Lower lobe of right lung (tissue), 2 donors: ENCODE data around the gene REG1A. TPM values are rescaled to one million over a fixed set of nuclear protein-coding genes. Genes with fewer than 3 reads are reported as not detected.

Source experiments
- ATAC-seq, 2 donors: fragments of 200-7000 bp; cut with Tn5 transposase; one replicate each; pipeline ENCODE4 v1.9.1; 2020 to 2022; ENCODE audit warnings: mild to moderate bottlenecking in 2 of 2, moderate library complexity in 2 of 2
- DNase-seq: peaks from one replicate; pipeline ENCODE4 v3.0.0-alpha.2; 2020
- H3K27ac ChIP-seq: fragments of 200-600 bp; one replicate; pipeline ENCODE4 v1.8.0; 2022
- H3K27me3 ChIP-seq: fragments of 200-600 bp; one replicate; pipeline ENCODE4 v1.8.0; 2022; ENCODE audit warnings: low read depth
- H3K36me3 ChIP-seq: fragments of 200-600 bp; one replicate; pipeline ENCODE4 v1.8.0; 2022; ENCODE audit warnings: mild to moderate bottlenecking
- H3K4me1 ChIP-seq: fragments of 200-600 bp; one replicate; pipeline ENCODE4 v1.8.0; 2022
- H3K4me3 ChIP-seq: fragments of 200-600 bp; one replicate; pipeline ENCODE4 v1.8.0; 2022; ENCODE audit warnings: mild to moderate bottlenecking
- H3K9me3 ChIP-seq: fragments of 200-600 bp; one replicate; pipeline ENCODE4 v1.8.0; 2022
- intact Hi-C: fragments of 100-400 bp; cut with DNase I; formaldehyde crosslinking; loops from one replicate; pipeline ENCODE4 v1.11.0; 2022
- total RNA-seq: library from RNA; stranded (reverse); fragmentation: NEBNext Ultra II Directional; extraction: Animal tissue kit (Norgen Biotek cat#: 25700); gene quantifications from one replicate; pipeline ENCODE4 v1.2.1, GENCODE V29; 2021
- TF ChIP-seq, protein P1 (sequence below): fragments of 200-600 bp; IDR thresholded peaks from one replicate; pipeline ENCODE4 v1.8.0; 2022; ENCODE audit warnings: antibody characterized with exemption, mild to moderate bottlenecking
- donor health status: DM: no; HTN: yes; CAD: no; lungs with severe emphysema.

The REG1A gene
- total RNA-seq, 1 donor from 2014 or later = not detected

DNA sequence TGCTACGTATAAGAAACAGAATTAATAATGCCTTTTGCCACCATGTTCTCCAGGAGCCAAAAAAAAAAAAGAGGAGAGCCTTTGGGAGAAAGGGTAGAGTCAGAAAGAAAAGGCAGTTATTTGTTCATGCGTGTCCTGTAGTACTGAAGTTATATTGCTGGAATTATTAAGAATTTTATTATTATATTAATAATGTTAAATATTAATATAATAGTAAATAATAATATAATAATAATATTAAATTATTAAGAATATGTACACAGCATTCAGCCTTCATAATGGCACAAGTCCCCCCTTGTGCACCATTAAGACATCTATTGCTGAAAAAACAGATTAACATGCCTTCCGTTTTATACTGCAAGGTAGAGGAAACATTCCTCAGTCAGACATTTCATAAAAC lies 8.1 kb downstream of the REG1A start:
- ATAC-seq (no peak), DNase-seq (no peak)
- TF ChIP-seq, protein P1, sequence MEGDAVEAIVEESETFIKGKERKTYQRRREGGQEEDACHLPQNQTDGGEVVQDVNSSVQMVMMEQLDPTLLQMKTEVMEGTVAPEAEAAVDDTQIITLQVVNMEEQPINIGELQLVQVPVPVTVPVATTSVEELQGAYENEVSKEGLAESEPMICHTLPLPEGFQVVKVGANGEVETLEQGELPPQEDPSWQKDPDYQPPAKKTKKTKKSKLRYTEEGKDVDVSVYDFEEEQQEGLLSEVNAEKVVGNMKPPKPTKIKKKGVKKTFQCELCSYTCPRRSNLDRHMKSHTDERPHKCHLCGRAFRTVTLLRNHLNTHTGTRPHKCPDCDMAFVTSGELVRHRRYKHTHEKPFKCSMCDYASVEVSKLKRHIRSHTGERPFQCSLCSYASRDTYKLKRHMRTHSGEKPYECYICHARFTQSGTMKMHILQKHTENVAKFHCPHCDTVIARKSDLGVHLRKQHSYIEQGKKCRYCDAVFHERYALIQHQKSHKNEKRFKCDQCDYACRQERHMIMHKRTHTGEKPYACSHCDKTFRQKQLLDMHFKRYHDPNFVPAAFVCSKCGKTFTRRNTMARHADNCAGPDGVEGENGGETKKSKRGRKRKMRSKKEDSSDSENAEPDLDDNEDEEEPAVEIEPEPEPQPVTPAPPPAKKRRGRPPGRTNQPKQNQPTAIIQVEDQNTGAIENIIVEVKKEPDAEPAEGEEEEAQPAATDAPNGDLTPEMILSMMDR = no peak
- intact Hi-C loops = no loop called here
- Histone ChIP-seq H3K27me3 (no peaks in the 10 kb centered on the region), H3K9me3 (no peaks in the 10 kb centered on the region), H3K36me3 (no peaks in the 10 kb centered on the region), H3K27ac (no peak overlapping the region), H3K4me3 (no peak overlapping the region), H3K4me1 (no peaks in the 10 kb centered on the region)

DNA sequence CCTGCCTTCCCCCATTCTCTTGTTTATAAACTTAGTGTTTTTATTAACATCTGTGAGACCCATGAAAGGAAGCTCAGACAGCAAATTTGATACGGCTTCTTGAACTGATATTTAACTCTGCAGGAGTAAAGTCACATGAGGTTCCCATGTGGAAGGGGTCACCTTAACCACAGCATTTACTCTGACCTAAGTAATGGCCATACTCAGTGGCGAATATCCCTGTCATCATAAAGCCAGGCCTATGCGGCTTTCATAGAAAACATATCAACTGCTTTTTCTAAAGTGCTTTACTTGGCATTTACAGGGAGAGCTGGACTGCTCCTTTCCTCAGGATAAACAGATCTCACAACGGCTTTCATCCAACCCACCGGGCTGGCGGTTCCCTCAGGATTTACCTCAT lies 9.0 kb downstream of the REG1A start:
- Histone ChIP-seq H3K36me3 (no peaks in the 10 kb centered on the region), H3K9me3 (no peaks in the 10 kb centered on the region), H3K4me3 (no peak overlapping the region), H3K27me3 (no peaks in the 10 kb centered on the region), H3K27ac (no peak overlapping the region), H3K4me1 (no peaks in the 10 kb centered on the region)
- TF ChIP-seq, protein P1 = no peak
- no peak for ATAC-seq
- intact Hi-C loops = no loop called here
- no peak for DNase-seq

DNA sequence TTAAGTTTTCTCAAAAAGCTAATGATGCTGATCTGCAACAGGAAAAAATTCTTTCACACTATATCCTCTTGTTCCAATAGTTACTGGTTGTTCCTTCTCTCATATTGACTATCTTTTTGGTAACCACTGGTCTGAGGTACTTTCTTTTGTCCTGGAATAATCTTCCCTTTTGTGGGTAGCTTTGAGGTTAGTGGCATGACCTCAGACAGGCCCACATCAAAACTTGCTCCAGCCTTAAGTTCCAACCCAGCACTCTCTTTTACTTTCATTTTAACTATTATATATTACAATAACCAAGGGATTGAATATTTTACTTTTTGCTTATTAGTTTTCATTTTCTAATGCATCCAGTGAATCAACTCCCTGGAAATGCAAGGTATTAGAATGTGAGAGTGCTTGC lies 9.5 kb downstream of the REG1A start:
- H3K27me3 ChIP-seq = no peaks in the 10 kb centered on the region
- H3K4me3 ChIP-seq = no peak overlapping the region
- H3K27ac ChIP-seq = no peak overlapping the region
- H3K4me1 ChIP-seq = no peaks in the 10 kb centered on the region
- no peak for ATAC-seq
- TF ChIP-seq, protein P1 = no peak
- H3K9me3 ChIP-seq = no peaks in the 10 kb centered on the region
- no peak for DNase-seq
- H3K36me3 ChIP-seq = no peaks in the 10 kb centered on the region
- intact Hi-C loops = no loop called here

DNA sequence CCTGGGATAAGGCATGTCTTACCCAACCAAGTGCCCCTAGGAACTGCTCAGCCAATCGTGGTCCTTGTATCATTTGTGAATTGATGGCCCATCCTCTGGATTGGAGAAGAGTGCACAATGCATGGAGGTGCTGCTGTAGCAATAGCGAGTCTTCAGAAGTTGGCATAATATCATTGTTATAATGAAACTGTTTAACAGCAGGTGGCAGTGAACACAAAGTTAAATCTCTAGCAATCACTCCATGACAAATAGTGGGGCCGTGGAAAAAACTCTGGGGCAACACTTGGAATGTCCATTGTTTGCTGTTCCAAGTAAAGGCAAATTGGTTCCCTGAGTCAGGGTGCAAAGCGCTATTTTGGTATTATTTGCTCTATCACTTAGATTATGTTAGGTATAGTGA lies 11.4 kb downstream of the REG1A start:
- DNase-seq (no peak), ATAC-seq (no peak)
- Histone ChIP-seq H3K27ac (no peak overlapping the region), H3K4me3 (no peak overlapping the region), H3K9me3 (no peaks in the 10 kb centered on the region), H3K4me1 (no peaks in the 10 kb centered on the region), H3K27me3 (no peaks in the 10 kb centered on the region), H3K36me3 (no peaks in the 10 kb centered on the region)
- intact Hi-C loops = no loop called here
- TF ChIP-seq, protein P1 = no peak

DNA sequence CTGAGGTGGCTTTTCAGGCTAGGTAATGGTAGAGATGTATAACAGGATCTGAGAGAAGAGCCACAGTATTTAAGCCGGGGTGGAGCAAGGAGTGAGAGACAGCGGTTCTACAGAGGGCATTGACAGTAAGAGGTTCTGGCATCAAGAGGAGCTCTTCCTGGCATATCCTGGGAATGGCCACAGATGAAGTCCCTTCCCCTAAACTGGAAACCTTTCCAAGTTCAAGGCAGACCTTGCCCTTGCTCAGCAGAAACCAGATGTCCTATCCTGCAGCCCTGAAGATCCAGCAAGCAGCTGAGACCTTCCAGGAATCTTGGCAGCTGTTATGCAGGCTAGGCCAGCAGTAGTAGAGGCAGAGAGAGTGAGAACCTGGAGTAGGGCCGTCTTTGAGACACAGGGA lies 18.1 kb downstream of the REG1A start:
- TF ChIP-seq, protein P1 = no peak
- no peak overlapping the region for H3K4me3 ChIP-seq
- no peak overlapping the region for H3K27ac ChIP-seq
- no peaks in the 10 kb centered on the region for H3K9me3 ChIP-seq
- intact Hi-C loops = no loop called here
- no peaks in the 10 kb centered on the region for H3K36me3 ChIP-seq
- H3K4me1 ChIP-seq = no peaks in the 10 kb centered on the region
- ATAC-seq = no peak
- no peak for DNase-seq
- no peaks in the 10 kb centered on the region for H3K27me3 ChIP-seq

DNA sequence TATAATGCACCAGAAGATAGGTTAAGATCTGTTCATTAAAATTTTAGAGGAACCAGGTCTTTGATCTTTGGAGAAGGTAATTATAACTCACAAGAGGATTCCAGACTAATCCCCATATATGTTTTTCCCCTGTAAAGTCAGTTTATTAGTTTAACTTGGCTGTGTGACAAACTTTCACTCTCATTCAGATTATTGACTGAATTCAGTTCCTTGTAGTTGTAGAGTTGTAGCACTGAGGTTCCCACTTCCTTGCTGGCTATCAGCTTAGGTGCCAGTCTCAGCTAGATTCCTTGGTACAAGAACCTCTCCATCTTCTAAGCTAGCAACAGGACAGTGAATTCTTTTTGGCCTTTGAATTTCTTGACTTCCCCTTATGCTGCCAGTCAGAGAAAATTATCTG lies 19.1 kb downstream of the REG1A start:
- no peak for ATAC-seq
- Histone ChIP-seq H3K27me3 (no peaks in the 10 kb centered on the region), H3K36me3 (no peaks in the 10 kb centered on the region), H3K4me1 (no peaks in the 10 kb centered on the region), H3K4me3 (no peak overlapping the region), H3K9me3 (no peaks in the 10 kb centered on the region), H3K27ac (no peak overlapping the region)
- intact Hi-C loops = no loop called here
- no peak for DNase-seq
- TF ChIP-seq, protein P1 = no peak
